HEK293T (cell line): ENCODE data around the gene TAF15.

ENCODE experiments used
- HDGF ChIP-seq: fragments of 450-650 bp; IDR thresholded peaks from 2 replicates; pipeline ENCODE4 v1.6.1; 2017; ENCODE audit warnings: antibody characterized with exemption, borderline replicate concordance
- SUZ12 ChIP-seq: fragments of 450-650 bp; IDR thresholded peaks from 2 replicates; pipeline ENCODE4 v1.6.1; 2016; ENCODE audit warnings: mild to moderate bottlenecking

GRCh38 chr17:35809855-35810461, 674 bp downstream of the TAF15 start:
- TF ChIP-seq SUZ12 (no peak), HDGF (no peak)
